HG03066 (cell line): ENCODE data around the gene GRAMD4.

ENCODE experiments used
- ATAC-seq: cut with Tn5 transposase; IDR thresholded peaks from one replicate; pipeline ENCODE4 v1.9.1; 2021; ENCODE audit warnings: low read depth; ENCODE audit not compliant: unreplicated experiment

The GRAMD4 gene

DNA sequence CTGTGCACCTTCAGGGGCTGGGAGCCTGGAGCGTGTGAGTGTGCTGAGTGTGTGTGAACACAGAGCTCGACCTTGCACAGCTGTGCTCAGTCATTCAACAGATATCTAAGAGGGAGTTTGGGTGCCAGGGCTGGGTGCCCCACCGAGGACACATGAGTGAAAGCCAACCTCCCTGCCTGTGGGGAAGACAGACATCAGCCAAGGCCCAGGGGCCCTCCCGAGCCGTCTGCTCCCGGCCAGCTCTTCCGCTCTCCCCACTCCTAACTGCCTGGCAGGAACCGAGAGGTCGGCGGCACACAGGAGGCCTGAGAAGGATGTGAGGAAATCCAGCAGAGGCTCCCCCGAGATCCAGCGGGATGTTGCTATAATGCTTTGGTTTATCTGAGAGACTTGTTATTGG is 85.9 kb downstream of the GRAMD4 start:
- ATAC-seq, result no peak

- no peak for ATAC-seq
Observed at GRCh38 chr22:46707305-46707704, 87.1 kb downstream of the GRAMD4 start.

DNA sequence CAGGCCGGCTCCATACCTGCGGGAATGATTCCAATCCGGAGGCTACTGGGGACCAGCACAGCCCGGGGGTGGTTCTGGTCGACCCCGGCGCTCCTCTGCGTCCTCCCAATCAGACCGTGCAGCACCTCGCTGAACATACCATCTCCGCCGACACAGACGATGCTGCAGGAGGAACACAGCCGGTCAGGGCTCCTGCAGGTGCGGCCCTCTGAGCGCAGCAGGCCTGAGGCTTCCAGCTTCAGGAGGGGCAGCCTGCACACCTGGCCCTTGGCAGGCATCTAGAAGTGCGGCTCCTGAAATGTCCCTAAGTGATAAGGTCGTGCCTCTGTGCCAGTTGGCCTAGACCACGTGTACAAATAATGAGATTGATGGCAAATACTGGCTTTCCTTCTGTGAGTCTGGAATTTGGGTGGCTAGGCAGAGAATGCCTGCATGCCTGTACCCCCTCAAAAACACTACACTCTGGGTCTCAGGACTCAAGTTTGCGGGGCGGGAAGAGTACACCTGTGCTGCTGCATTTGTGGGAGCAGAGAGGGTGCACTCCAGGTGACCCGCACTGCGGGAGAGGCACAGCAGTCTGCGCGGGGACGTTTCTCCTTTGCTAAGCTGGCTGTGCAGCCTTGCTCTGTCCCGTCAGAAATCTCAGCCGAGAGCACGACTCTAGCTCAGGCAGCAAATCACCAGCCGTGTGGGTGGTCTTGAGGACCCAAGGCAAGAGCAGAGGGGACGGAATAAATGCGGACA is 87.8 kb downstream of the GRAMD4 start:
- ATAC-seq, result no peak

DNA sequence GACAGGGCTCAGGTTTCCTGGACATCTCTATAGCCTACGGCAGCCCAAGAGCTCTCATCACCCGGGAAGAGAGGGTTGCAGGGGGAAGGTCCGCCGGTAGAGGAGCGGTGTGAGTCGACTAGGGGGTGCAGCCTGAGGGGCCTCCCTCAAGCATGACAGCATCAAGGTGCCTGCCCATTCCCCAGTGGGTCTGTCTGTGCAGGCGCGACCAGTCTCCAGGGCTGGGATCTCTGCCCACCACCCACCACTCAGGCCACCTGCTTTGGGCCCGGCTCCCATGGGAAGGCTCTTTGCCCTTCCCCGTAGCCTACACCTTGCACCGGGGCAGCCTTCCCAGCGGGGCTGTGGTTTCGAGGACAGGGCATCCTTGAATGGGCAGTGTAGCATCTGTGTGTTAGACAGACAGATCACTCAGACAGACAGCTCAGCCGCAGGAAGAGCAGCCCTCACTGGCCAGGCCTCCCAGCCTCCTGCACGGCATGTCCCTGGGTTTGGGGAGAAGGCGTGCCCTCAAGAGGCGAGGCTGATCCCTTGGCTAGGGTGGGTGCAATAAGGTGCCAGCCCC is 88.7 kb downstream of the GRAMD4 start:
- ATAC-seq, result no peak

DNA sequence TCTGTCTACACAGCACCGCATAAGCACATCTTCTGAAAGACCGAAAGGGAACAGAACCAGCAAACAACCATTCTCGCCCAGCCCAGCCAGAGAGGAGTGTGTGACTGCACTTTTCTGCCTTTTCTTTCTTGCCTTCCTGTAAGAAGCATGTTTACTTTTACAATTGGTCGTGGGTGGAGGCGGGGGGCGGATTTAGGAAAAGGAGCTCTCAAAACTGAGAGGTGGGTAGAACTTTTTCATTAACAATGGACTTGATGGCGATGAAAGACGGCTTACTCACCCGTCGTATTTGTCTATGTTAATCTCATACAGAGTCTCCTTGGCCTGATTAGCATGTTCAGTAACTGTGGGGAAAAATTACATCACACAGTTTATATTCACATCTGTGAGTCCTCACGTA is 90.6 kb downstream of the GRAMD4 start:
- ATAC-seq, result no peak

- ATAC-seq, result no peak
Observed at GRCh38 chr22:46712288-46712687, 92.1 kb downstream of the GRAMD4 start.

GRCh38 chr22:46714550-46714949 is 94.4 kb downstream of the GRAMD4 start:
- no peak for ATAC-seq

GRCh38 chr22:46719921-46720320 is 99.7 kb downstream of the GRAMD4 start:
- no peak for ATAC-seq

- no peak for ATAC-seq
Observed at GRCh38 chr22:46721501-46722085, 101.4 kb downstream of the GRAMD4 start.

DNA sequence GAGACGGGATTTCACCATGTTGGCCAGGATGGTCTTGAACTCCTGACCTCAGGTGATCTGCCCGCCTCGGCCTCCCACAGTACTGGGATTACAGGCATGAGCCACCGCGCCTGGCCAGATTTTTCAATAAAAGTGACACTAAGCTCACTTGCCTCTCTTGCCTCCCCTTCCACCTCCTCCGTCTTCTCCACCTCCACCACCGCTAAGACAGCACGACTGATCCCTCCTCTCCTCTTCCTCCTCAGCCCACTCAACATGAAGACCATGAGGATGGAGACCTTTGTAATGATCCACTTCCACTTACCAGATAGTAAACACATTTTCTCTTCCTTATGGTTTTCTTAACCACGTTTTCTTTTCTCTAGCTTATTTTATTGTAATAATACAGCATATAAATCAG is 103.7 kb downstream of the GRAMD4 start:
- no peak for ATAC-seq

DNA sequence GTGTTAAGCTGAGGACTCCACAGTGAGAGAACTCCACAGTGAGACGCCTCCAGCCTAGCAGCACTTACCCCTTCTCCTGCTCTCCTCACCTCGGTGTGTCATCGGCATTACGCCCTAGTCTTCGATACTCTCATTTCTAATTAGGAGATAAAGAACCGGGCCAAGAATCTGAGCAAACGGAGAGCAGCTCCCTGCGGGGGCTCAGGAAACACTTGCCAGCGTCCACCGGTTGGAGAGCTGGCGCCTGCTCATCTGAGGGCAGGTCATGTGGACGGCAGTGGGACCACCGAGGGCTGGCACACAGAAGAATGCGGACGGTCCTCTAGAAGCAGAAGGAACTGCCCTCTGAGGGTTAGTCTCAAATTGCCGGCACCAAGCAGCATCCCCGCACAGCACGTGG is 104.9 kb downstream of the GRAMD4 start:
- no peak for ATAC-seq

- no peak for ATAC-seq
Observed at GRCh38 chr22:46726066-46726985, 106.1 kb downstream of the GRAMD4 start.

DNA sequence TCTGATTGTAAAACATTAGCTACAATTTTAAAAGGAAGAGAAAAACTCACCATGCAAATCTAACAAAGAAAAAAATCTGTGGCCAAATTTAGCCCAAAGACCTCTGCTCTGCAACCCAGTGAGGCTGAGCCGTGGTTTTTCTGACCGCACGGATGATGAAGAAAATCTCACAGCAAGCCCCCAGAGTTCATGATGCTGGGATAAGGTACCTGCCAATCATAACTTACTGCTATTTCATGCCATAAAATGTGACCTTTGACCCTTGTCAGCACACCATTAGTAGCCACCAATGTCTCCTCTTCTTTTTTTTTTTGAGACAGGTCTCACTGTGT is 106.8 kb downstream of the GRAMD4 start:
- no peak for ATAC-seq

GRCh38 chr22:46727813-46728364 is 107.7 kb downstream of the GRAMD4 start:
- no peak for ATAC-seq

DNA sequence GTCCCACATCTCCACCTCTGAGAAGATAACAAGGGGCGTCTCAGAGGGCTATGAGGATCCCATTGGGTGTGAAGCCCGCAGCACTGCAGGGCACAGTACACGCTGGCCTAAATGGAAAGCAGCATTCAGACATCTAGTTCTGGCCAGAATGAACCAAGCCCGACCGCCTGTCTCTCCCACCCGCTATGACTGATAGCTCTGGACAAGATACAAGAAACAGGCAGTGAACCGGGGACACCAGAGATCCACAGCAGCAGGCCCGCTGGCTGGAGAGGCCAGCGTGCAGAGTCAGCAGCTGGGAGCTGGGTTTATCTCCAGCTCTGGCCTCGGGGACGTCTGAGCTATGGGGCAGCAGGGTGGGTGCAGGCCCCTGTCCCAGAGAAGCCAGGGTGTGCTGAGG is 108.3 kb downstream of the GRAMD4 start:
- no peak for ATAC-seq
